PC-3 (cell line): ENCODE measurements around the gene TCF12. TPM values are rescaled to one million over a fixed set of nuclear protein-coding genes. Genes with fewer than 3 reads are reported as not detected.

ENCODE experiments used
- ATAC-seq: fragments of 200-7000 bp; cut with Tn5 transposase; 2 replicates; pipeline ENCODE4 v1.9.1; 2020; ENCODE audit warnings: mild to moderate bottlenecking, moderate library complexity
- BruUV-seq: library from RNA; stranded (reverse); fragments of 400-500 nt; replicated peaks from 2 replicates; lab custom pipeline; 2021; lab: Mats Ljungman, UMichigan
- CTCF ChIA-PET: fragments of 300-600 bp; sonication (Branson Sonifier 250); formaldehyde crosslinking; loops from one replicate; lab custom pipeline; 2022; ENCODE audit warnings: antibody characterized with exemption; lab: Charles Lee
- POLR2A ChIA-PET: fragments of 300-600 bp; sonication (Branson Sonifier 250); formaldehyde crosslinking; loops from one replicate; lab custom pipeline; 2022; ENCODE audit warnings: antibody characterized with exemption; ENCODE audit not compliant: unreplicated experiment; lab: Charles Lee
- DNase-seq: peaks from one replicate; pipeline ENCODE4 v3.0.0-alpha.2; 2015
- H2AFZ ChIP-seq: fragments of 300-600 bp; sonication (generic); 2 replicates; pipeline ENCODE4 v1.6.0; 2016; ENCODE audit warnings: antibody characterized with exemption, low read length
- H3F3A ChIP-seq: fragments of 300-600 bp; sonication (generic); one replicate; pipeline ENCODE4 v1.6.0; 2017; ENCODE audit warnings: antibody characterized with exemption, low read length, control low read depth, mild to moderate bottlenecking; ENCODE audit not compliant: unreplicated experiment
- H3K27ac ChIP-seq: fragments of 300-600 bp; sonication (generic); 2 replicates; pipeline ENCODE4 v1.5.1; 2016; ENCODE audit warnings: mild to moderate bottlenecking, low read length
- H3K27me3 ChIP-seq: fragments of 300-600 bp; sonication (generic); 2 replicates; pipeline ENCODE4 v1.6.1; 2016; ENCODE audit warnings: low read length, mixed read lengths
- H3K36me3 ChIP-seq: fragments of 300-600 bp; sonication (generic); 2 replicates; pipeline ENCODE4 v1.6.1; 2016; ENCODE audit warnings: low read depth, mixed run types, low read length, mixed read lengths
- H3K4me1 ChIP-seq: fragments of 300-600 bp; sonication (generic); 2 replicates; pipeline ENCODE4 v1.5.1; 2016; ENCODE audit warnings: low read length; ENCODE audit not compliant: insufficient read depth
- H3K4me2 ChIP-seq: fragments of 300-600 bp; sonication (generic); 2 replicates; pipeline ENCODE4 v1.6.0; 2016; ENCODE audit warnings: low read length
- H3K4me3 ChIP-seq: fragments of 300-600 bp; sonication (generic); 2 replicates; pipeline ENCODE4 v1.5.1; 2016; ENCODE audit warnings: mild to moderate bottlenecking, low read length, mixed read lengths
- H3K79me2 ChIP-seq: fragments of 300-600 bp; sonication (generic); 2 replicates; pipeline ENCODE4 v1.6.1; 2017; ENCODE audit warnings: low read length, mixed read lengths
- H3K9ac ChIP-seq: fragments of 300-600 bp; sonication (generic); 2 replicates; pipeline ENCODE4 v1.6.0; 2016; ENCODE audit warnings: mild to moderate bottlenecking, low read length
- H3K9me2 ChIP-seq: fragments of 300-600 bp; sonication (generic); replicated peaks from 2 replicates; pipeline ENCODE4 v1.6.1; 2016; ENCODE audit warnings: mixed run types, low read length, mixed read lengths
- H3K9me3 ChIP-seq: fragments of 300-600 bp; sonication (generic); 2 replicates; pipeline ENCODE4 v1.6.1; 2016; ENCODE audit warnings: low read length, mixed read lengths
- H4K20me1 ChIP-seq: fragments of 300-600 bp; sonication (generic); 2 replicates; pipeline ENCODE4 v1.6.1; 2016; ENCODE audit warnings: low read length, mixed read lengths
- EZH2 ChIP-seq: fragments of 300-600 bp; sonication (generic); IDR thresholded peaks from one replicate; pipeline ENCODE4 v1.6.1; 2017; ENCODE audit warnings: antibody characterized with exemption, mild to moderate bottlenecking, low read length; ENCODE audit not compliant: unreplicated experiment
- EZH2phosphoT487 ChIP-seq: fragments of 300-600 bp; sonication (generic); IDR thresholded peaks from 2 replicates; pipeline ENCODE4 v1.6.1; 2018; ENCODE audit warnings: mild to moderate bottlenecking, antibody characterized with exemption, low read length, borderline replicate concordance
- intact Hi-C: fragments of 100-400 bp; cut with micrococcal nuclease; formaldehyde crosslinking; loops from 2 replicates; pipeline ENCODE4 v1.9.0; 2023
- total RNA-seq: library from RNA; depleted of rRNA; stranded (reverse); fragments of >200 nt; gene quantifications from 2 replicates; pipeline ENCODE4 v1.2.3, GENCODE V29; 2014
- TF ChIP-seq, protein P1 (sequence below): fragments of 300-600 bp; sonication (generic); conservative IDR thresholded peaks from 2 replicates; pipeline ENCODE4 v1.5.1; 2017; ENCODE audit warnings: antibody characterized with exemption, low read depth, mild to moderate bottlenecking, low read length

Gene TCF12
- total RNA-seq, 1 experiment from 2014 or later = 103 TPM

DNA sequence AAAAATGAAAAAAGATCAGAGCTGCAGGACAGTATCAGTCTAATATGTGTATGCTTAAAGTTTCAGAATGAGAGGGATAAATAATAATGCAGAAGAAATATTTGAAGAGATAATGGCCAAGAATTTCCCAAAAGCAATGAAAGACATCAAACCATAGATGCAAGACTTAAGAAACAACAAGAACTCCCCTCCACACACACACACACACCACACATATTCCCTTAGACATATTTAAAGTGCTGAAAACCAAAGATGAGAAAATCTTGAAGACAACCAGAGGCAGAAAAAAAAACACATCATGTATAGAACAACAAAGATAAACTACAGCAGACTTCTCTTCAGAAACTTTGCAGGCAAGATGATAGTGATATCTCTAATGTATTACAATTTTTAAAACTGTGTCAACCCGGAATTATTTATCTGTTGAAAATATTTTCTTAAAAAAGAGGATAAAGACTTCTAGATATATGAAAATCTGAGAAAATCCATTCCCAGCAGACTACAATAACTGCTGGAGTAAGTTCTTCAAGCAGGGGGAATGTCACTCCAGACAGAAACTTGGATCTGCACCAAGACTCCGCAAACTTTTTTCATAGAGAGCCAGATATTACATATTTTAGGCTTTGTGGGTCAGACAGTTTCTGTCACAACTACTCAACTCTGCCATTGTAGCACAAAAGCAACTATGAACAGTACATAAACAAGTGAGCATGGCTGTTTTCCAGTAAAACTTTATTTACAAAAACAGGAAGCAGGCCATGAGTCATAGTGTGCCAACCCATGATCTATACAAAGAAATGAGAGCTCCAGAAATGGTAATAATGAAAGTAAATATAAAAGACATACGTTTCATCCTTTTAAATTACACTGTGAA is 234.5 kb downstream of the TCF12 start:
- ChIA-PET POLR2A (no interaction called here), CTCF (no interaction called here)
- TF ChIP-seq EZH2 = no peak
- TF ChIP-seq, protein P1, sequence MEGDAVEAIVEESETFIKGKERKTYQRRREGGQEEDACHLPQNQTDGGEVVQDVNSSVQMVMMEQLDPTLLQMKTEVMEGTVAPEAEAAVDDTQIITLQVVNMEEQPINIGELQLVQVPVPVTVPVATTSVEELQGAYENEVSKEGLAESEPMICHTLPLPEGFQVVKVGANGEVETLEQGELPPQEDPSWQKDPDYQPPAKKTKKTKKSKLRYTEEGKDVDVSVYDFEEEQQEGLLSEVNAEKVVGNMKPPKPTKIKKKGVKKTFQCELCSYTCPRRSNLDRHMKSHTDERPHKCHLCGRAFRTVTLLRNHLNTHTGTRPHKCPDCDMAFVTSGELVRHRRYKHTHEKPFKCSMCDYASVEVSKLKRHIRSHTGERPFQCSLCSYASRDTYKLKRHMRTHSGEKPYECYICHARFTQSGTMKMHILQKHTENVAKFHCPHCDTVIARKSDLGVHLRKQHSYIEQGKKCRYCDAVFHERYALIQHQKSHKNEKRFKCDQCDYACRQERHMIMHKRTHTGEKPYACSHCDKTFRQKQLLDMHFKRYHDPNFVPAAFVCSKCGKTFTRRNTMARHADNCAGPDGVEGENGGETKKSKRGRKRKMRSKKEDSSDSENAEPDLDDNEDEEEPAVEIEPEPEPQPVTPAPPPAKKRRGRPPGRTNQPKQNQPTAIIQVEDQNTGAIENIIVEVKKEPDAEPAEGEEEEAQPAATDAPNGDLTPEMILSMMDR = no peak
- TF ChIP-seq EZH2phosphoT487 = no peak

DNA sequence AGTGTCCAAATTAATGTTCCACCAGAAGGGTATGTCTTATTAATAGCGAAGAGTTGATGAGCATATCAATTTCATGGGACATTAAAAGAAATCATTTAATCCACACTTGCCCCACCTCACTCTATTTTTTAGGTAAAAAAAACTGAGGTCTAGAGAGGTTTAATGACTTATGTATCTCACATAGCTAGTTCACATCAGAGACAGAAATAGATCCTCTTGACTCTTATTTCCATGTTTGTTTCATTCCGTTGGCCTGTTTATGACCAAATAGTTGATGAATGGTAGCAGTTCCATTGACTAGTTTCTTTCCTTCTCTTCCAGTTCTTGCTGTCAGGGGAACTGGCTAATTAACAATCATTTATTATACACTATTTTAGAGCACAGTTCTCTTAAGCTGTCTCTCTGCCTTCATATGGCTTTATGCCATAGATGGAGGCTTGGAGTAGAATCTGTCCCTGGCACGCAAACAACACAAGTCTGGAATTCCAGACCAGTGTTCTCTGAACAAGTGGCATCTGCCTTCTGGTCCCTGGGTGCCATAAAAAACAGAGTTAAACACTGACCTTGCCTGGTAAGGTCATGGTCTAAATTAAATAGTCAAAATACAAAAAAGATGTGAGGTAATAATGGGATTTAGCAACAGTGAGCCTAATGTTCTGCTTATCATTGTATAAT is 237.9 kb downstream of the TCF12 start:
- Histone ChIP-seq H3K36me3 (peaks cover 8% of the 10 kb centered on the region), H3K4me2 (no peak overlapping the region), H3K9me3 (no peaks in the 10 kb centered on the region), H3K4me3 (no peak overlapping the region), H3K79me2 (no peaks in the 10 kb centered on the region), H3F3A (no peaks in the 10 kb centered on the region), H3K27ac (no peak overlapping the region), H3K9ac (no peak overlapping the region), H3K27me3 (no peaks in the 10 kb centered on the region), H4K20me1 (0 out of 2 replicates have a peak, but pooled peaks cover 4% of the 10 kb centered on the region), H3K4me1 (peaks cover 33% of the 10 kb centered on the region), H2AFZ (no peak overlapping the region), H3K9me2 (no peaks in the 10 kb centered on the region)
- CTCF ChIA-PET = no interaction called here
- POLR2A ChIA-PET = no interaction called here
- intact Hi-C loops = no loop called here
- ATAC-seq = no peak
- TF ChIP-seq EZH2 (no peak), EZH2phosphoT487 (no peak)
- TF ChIP-seq, protein P1 = no peak
- no TSS peak for BruUV-seq
- no peak for DNase-seq

More for the DNA sequence above, 234.5 kb downstream of the TCF12 start:
- Histone ChIP-seq H3K36me3 (peaks cover 8% of the 10 kb centered on the region), H3F3A (no peaks in the 10 kb centered on the region), H3K4me2 (peak overlapping the region; percentile 24), H3K9me2 (no peaks in the 10 kb centered on the region), H2AFZ (no peak overlapping the region), H4K20me1 (no peaks in the 10 kb centered on the region), H3K27ac (no peak overlapping the region), H3K9ac (no peak overlapping the region), H3K4me3 (no peak overlapping the region), H3K27me3 (no peaks in the 10 kb centered on the region), H3K79me2 (no peaks in the 10 kb centered on the region), H3K4me1 (peaks cover 8% of the 10 kb centered on the region), H3K9me3 (no peaks in the 10 kb centered on the region)
- DNase-seq = peak; percentile 56
- peak; percentile 59 for ATAC-seq
- no TSS peak for BruUV-seq
- intact Hi-C loops = no loop called here
